Activated naive CD8-positive, alpha-beta T cell treated with anti-CD3 and anti-CD28 coated beads, Interleukin-2, amount 10 ng/mL, durations not matched to agents 7 days and 5 days (primary cell): ENCODE results near the gene CHD2. TPM values are rescaled to one million over a fixed set of nuclear protein-coding genes. Genes with fewer than 3 reads are reported as not detected.

Experiments used
- ATAC-seq: fragments of 150-1000 bp; cut with Tn5 transposase; one replicate; pipeline ENCODE4 v1.10.0; 2021; ENCODE audit warnings: low read depth, moderate library complexity
- POLR2A ChIA-PET: fragments of 350-600 bp; sonication (Branson Sonifier 250); formaldehyde crosslinking; loops from one replicate; lab custom pipeline; 2021; ENCODE audit warnings: antibody characterized with exemption; lab: Charles Lee
- DNase-seq: peaks from one replicate; pipeline ENCODE4 v3.0.0; 2021
- H3K27ac Mint-ChIP-seq: one replicate; pipeline ENCODE4 v1.8.0; 2022; ENCODE audit warnings: mild to moderate bottlenecking, mixed read lengths
- H3K27me3 Mint-ChIP-seq: one replicate; pipeline ENCODE4 v1.8.0; 2022; ENCODE audit warnings: mild to moderate bottlenecking, moderate library complexity, mixed read lengths
- H3K36me3 Mint-ChIP-seq: one replicate; pipeline ENCODE4 v1.8.0; 2021; ENCODE audit warnings: mild to moderate bottlenecking, mixed read lengths
- H3K4me1 Mint-ChIP-seq: one replicate; pipeline ENCODE4 v1.8.0; 2021; ENCODE audit warnings: mixed read lengths
- H3K4me3 Mint-ChIP-seq: one replicate; pipeline ENCODE4 v1.8.0; 2022; ENCODE audit warnings: mild to moderate bottlenecking, moderate library complexity, mixed read lengths
- H3K9me3 Mint-ChIP-seq: one replicate; pipeline ENCODE4 v1.8.0; 2021; ENCODE audit warnings: mixed read lengths
- total RNA-seq, 2 experiments: library from RNA; stranded (reverse); gene quantifications; one replicate each; pipeline ENCODE4 v1.2.3, GENCODE V29; 2021

The CHD2 gene
- total RNA-seq, 2 experiments from 2014 or later: 218 to 236 TPM

DNA sequence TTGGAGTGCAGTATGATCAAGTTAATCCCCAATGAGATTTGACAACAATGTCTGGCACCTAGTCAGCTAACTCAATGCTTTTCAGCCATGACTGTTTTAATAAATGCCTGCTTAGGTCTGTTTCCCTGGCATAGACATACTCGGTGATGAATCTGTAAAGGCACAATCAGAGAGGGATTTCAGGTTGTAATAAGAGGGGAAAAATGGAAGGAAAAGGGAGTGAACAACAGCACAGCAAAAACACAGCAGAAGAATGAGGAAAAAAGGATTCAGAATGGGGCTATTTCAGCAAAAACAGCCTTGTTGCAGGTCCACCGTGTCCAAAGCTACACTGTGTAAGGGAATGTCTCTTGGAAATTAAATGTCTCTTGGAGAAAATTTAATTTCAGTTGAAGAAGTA, 19.3 kb upstream of the CHD2 start:
- POLR2A ChIA-PET: interaction anchor here (0.8 to 19.0 kb wide), 10 partner anchors 14 to 70 kb away, joined by 3 to 711 read pairs (median 102); partner anchors contain the start of gene CHD2
- H3K4me3 Mint-ChIP-seq: peak overlapping the region; percentile 90
- peaks cover 44% of the 10 kb centered on the region for H3K4me1 Mint-ChIP-seq
- DNase-seq: no peak
- no peaks in the 10 kb centered on the region for H3K27me3 Mint-ChIP-seq
- no peaks in the 10 kb centered on the region for H3K9me3 Mint-ChIP-seq
- ATAC-seq: no peak
- peak overlapping the region; percentile 95 for H3K27ac Mint-ChIP-seq
- H3K36me3 Mint-ChIP-seq: peaks cover 23% of the 10 kb centered on the region

DNA sequence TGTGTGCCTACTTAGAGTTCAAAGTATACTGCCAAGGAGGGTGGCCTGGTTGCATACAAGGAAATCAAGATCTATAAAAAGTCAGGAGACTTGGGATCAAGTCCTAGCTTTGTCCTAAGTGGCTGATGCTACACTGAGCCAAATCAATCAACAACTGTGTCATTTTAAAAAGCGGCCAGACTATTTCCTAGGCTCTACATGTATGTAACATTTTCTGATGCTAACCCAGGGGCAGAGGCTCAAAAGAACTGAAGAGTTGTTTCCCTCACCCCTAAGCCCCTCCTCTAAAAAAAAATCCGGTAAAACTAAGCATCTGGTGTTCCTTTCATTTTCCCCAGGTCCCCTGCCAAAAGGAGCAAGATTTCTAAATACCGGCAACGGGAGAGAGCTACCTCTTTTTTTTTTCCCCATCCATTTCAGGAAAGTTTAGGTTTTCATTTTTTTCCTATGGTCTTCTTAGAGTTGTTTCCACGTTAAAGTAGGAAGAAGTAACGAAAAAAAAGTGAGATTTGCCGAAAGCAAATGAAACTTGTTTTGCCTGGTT, 18.8 kb upstream of the CHD2 start:
- DNase-seq (no peak), ATAC-seq (no peak)
- Mint-ChIP-seq H3K36me3 (peaks cover 27% of the 10 kb centered on the region), H3K27ac (peak overlapping the region; percentile 95), H3K4me3 (peak overlapping the region; percentile 90), H3K9me3 (no peaks in the 10 kb centered on the region), H3K4me1 (peaks cover 47% of the 10 kb centered on the region), H3K27me3 (no peaks in the 10 kb centered on the region)
- POLR2A ChIA-PET: interaction anchor here (1.6 to 19.0 kb wide), 14 partner anchors 11 to 70 kb away, joined by 5 to 711 read pairs (median 55); partner anchors contain the start of gene CHD2

DNA sequence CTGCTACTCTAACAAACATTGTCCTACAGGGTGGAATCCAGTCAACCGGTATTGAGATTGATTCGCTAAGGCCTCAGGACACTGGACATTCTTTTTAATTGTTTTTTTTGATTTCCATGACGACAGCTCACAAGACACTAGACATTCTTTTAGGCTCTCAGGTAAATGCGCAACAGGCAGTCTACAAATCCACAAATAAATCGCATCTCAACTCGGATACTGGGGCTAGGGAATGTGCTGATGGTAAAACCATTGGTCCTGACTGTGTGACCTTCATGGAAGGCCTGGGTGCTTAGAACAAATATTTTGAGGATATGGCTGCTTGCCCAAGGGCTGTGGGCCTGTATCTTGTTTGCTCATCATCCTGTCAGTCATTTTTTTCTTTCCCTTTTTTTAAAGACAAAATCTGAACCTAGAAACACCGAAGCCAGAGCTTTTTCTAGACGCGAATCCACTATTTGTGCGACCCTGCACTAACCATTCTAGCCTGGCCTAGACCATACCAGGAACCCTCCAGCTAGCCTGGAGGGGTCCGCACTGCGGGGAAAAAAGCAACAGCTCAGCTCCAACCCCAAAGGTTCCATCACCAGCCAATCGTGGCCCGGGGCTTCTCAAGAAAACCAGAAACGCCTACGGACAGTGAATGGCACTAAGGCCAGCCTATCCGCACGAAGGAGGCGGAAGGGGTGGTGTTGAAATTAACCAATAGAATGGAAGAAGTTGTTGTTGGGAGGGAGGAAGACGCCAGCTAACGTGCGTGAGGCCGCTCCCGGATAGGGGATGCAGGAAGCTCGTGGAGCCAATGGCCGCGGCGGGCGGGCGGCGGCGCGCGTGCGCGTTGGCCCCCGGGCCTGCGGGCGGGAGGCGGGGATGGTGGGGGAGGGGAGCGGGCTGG, 18.1 kb upstream of the CHD2 start:
- peaks cover 53% of the 10 kb centered on the region for H3K4me1 Mint-ChIP-seq
- peak; percentile 97 for DNase-seq
- peak; percentile 91 for ATAC-seq
- POLR2A ChIA-PET: interaction anchor here (0.6 to 19.0 kb wide), 26 partner anchors 10 to 85 kb away, joined by 3 to 711 read pairs (median 8); partner anchors contain the start of gene CHD2
- peak overlapping the region; percentile 90 for H3K4me3 Mint-ChIP-seq
- H3K27me3 Mint-ChIP-seq: no peaks in the 10 kb centered on the region
- no peaks in the 10 kb centered on the region for H3K9me3 Mint-ChIP-seq
- H3K36me3 Mint-ChIP-seq: peaks cover 35% of the 10 kb centered on the region
- H3K27ac Mint-ChIP-seq: peak overlapping the region; percentile 95

DNA sequence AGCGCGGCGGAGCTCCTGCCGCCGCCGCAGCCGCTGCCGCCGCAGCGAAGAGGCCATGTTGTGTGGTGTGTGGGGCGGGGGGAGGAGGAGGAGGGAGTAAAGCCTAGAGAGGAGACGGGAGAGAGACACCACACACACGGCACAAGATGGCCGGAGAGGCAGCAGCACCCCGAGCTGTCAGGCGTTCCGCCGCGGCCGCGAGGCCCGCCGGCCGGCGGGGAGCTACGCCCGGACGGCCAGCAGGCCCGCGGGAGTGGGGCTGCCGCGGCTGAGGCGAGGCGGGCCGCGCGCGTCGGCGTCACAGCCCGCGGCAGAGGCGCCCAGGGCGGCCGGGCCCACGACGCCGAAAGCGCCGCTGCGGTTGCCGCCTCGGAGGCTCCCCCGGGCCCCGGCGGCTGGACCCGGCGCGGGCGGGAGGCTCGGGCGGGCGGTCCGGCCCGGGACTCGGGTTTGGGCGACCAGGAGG, 17.4 kb upstream of the CHD2 start:
- no peak for DNase-seq
- Mint-ChIP-seq H3K27me3 (no peaks in the 10 kb centered on the region), H3K9me3 (no peaks in the 10 kb centered on the region), H3K27ac (peak overlapping the region; percentile 95), H3K4me1 (peaks cover 54% of the 10 kb centered on the region), H3K36me3 (peaks cover 38% of the 10 kb centered on the region), H3K4me3 (peak overlapping the region; percentile 90)
- peak; percentile 71 for ATAC-seq
- POLR2A ChIA-PET: interaction anchor here (0.6 to 19.0 kb wide), 26 partner anchors 10 to 85 kb away, joined by 3 to 711 read pairs (median 8); partner anchors contain the start of gene CHD2

DNA sequence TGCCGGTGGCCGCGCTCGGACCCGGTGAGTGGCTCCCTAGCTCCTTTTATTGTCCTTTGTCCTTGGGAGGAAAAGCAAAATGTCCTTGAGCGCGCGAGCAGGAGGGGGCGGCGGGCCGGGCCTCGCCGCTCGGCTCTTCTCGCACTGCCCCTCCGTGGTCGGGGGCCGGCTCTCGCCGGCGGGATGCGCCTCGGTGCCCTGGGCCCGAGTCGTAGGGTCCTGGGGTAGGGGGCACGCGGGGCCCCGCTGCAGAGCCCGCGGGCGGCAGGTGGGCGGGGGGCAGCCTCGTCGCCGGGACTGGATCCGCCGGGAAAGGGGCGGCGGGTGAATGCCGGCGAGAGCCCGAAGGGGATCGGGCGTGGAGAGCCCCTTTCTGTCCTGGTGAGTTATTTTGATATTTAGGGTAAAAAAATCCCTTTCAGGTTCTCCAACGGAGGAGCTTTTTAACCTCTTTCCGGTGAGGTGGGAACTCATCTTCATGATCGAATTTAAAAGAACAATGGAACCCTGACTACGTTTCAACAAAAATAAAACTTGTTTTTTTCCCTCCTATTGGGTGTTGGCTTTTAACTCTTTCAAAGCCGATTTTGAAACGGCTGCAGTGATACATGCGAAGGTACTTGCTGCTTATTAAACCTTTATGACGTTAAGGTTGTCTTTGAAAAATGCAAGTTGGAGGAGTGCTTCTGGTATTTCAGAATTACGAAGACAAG, 16.8 kb upstream of the CHD2 start:
- H3K36me3 Mint-ChIP-seq: peaks cover 42% of the 10 kb centered on the region

DNA sequence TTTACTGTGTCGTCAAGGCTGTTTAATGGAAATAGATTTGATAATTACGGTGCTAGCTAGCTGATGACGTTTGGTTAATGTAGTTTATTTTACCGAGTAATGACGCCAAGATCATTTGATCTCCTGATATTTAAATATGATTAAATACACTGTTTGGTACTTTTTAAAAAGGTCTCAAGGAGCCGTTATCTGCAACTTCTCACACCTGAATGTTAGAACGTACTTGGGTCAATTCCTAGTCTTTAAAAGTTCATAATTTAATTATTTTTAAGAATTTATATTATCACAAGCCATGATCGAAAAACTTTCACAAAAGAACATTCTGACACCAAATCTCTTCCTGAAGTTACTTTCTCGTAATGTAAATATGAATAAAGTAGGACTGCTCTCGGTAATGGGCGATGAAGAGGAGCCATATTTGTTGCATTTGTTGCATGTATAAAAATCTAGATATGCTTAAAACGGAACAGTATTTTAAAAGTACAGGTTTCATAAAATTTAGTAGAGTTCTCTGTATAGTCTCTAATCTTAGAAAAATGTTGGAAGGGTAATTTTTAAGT, 16.2 kb upstream of the CHD2 start:
- Mint-ChIP-seq H3K27ac (peak overlapping the region; percentile 98), H3K4me3 (peak overlapping the region; percentile 95)

More for the DNA sequence above, 16.8 kb upstream of the CHD2 start:
- POLR2A ChIA-PET: interaction anchor here (0.9 to 19.0 kb wide), 20 partner anchors 11 to 86 kb away, joined by 3 to 711 read pairs (median 22); partner anchors contain the start of gene CHD2
- Mint-ChIP-seq H3K9me3 (no peaks in the 10 kb centered on the region), H3K4me3 (peak overlapping the region; percentile 95), H3K4me1 (peaks cover 57% of the 10 kb centered on the region), H3K27me3 (no peaks in the 10 kb centered on the region), H3K27ac (peak overlapping the region; percentile 98)
- DNase-seq (peak; percentile 70), ATAC-seq (no peak)

DNA sequence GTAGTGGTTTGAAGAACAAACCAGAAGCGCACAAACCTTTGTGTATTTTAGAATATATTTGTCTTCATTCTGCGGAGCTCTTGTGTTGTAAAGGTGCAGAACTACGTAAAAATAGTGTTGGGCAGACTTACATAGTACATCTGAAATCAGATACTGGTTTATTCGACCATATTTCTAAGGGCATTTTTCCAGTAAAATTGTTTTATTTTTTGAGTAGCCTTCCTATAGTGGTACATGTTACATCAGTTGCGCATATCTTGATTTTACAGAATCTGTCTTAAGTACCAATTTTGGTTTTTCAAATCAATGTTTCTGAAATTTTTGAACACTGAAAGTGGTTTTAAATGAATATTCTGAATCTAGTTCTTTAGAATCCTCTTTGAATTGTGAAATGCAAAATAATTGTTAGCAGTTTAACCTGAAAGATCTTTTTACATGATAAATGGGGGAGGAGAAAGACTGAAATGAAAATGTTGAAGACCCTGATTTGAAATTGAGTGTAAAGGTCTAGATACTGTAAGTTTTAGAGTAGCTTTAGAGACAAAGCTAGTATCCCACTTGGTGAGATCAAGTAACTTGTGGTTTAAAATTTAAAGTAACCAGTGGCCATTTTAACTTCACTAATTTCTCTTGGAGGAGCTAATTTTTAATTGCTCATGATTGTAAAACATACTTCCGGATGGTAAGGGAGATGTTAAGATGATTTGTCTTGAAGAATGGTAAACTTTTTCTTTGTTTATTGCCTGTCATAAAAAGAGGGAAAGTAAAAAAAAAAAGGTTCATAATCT, 15.5 kb upstream of the CHD2 start:
- DNase-seq: no peak
- Mint-ChIP-seq H3K4me1 (peaks cover 60% of the 10 kb centered on the region), H3K27ac (peak overlapping the region; percentile 98), H3K27me3 (no peaks in the 10 kb centered on the region), H3K9me3 (no peaks in the 10 kb centered on the region), H3K36me3 (peaks cover 48% of the 10 kb centered on the region), H3K4me3 (peak overlapping the region; percentile 95)
- POLR2A ChIA-PET: interaction anchor here (1.2 to 19.0 kb wide), 9 partner anchors 9 to 74 kb away, joined by 3 to 711 read pairs (median 121); partner anchors contain the start of gene CHD2
- ATAC-seq: no peak

More for the DNA sequence above, 16.2 kb upstream of the CHD2 start:
- peaks cover 45% of the 10 kb centered on the region for H3K36me3 Mint-ChIP-seq
- POLR2A ChIA-PET: interaction anchor here (0.9 to 19.0 kb wide), 11 partner anchors 11 to 73 kb away, joined by 3 to 711 read pairs (median 82); partner anchors contain the start of gene CHD2
- no peak for ATAC-seq
- H3K4me1 Mint-ChIP-seq: peaks cover 60% of the 10 kb centered on the region
- H3K9me3 Mint-ChIP-seq: no peaks in the 10 kb centered on the region
- no peaks in the 10 kb centered on the region for H3K27me3 Mint-ChIP-seq
- DNase-seq: no peak

DNA sequence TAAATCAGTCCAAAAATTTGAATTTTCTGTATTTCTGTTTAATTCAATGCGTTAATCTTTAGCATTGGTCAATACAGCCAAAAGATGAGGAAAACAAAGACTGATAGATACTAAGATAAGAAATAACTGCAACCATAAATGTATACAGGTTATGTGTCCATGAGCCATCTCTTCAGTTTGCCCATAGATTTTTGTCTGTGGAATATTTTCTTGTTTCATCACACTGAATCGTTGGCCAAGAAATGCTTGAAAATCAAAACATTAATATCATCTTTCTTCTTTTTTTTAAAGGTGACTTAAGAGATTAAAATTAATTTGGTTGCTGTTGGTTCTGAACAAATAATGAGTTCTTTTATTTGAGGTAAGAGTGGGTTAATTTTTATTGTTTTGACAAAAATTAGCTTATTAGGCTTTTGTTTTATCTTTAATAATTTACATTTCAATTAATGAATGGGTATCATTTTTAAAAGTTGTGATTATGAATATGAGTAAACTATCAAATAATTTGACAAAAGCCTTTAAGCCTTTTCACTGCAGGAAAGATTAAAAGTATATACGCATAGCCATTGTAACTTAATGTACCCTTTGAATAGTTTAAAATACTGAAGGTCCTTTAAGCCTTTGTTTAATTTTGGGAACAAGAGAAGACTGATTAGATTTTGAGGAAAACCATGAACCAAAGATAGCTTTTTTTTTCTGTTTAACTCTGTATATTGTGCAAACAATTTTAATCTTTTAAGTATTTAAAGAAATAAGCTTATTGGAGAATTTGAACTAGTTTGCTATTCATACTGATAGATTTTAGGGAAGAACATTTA, 14.7 kb upstream of the CHD2 start:
- POLR2A ChIA-PET: interaction anchor here (0.6 to 19.0 kb wide), 9 partner anchors 9 to 74 kb away, joined by 3 to 711 read pairs (median 121); partner anchors contain the start of gene CHD2
- no peak for DNase-seq
- peak overlapping the region; percentile 95 for H3K4me3 Mint-ChIP-seq
- H3K27ac Mint-ChIP-seq: peak overlapping the region; percentile 98
- H3K27me3 Mint-ChIP-seq: no peaks in the 10 kb centered on the region
- H3K9me3 Mint-ChIP-seq: no peaks in the 10 kb centered on the region
- H3K4me1 Mint-ChIP-seq: peaks cover 58% of the 10 kb centered on the region
- ATAC-seq: no peak
- peaks cover 54% of the 10 kb centered on the region for H3K36me3 Mint-ChIP-seq

DNA sequence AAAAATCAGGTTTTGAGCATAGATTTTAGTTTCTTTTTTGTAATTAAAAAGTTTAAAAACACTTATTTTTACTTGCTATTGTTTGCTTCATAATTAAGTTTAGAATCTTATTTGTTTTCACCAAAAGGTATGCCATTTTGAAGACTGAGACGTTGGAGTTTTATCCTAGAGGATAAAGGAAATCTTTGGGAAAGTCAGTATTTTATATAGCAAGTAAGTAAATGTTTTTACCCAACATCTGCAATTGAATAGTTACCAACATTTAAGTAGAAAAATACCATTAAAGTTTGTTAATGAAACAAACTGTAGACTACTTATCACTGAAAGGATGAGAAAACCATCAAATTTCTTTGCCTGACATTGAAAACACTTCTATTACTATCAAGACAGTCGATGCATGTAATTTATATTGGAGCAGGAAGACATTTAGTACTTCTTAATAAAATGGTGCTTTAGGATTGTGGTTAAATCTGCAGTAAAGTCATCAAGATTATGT, 14.0 kb upstream of the CHD2 start:
- POLR2A ChIA-PET: interaction anchor here (1.6 to 19.0 kb wide), 7 partner anchors 8 to 76 kb away, joined by 5 to 711 read pairs (median 179); partner anchors contain the start of gene CHD2
- H3K27me3 Mint-ChIP-seq: no peaks in the 10 kb centered on the region
- peak overlapping the region; percentile 84 for H3K27ac Mint-ChIP-seq
- no peak for ATAC-seq
- H3K9me3 Mint-ChIP-seq: no peaks in the 10 kb centered on the region
- peaks cover 60% of the 10 kb centered on the region for H3K36me3 Mint-ChIP-seq
- H3K4me3 Mint-ChIP-seq: peak overlapping the region; percentile 95
- H3K4me1 Mint-ChIP-seq: peaks cover 58% of the 10 kb centered on the region
- no peak for DNase-seq

DNA sequence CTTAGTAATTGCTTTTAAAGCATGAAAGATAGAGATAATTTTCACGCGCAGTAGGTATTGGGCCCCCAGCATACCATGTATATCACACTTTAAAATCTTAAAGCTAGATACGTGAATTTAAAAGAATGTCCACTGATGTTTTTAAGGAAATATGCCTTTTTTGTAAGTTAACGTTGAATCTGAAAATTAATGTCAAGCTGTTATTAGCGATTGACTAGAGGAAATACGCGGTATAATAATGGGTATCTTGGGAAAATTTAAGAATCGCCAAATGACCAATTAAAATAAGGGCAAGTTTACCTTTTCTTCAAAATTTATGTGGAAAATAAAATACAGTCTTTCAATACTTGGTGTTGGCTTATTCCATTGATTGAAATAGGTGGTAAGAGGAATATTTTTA, 13.3 kb upstream of the CHD2 start:
- POLR2A ChIA-PET: interaction anchor here (5.2 to 19.0 kb wide), 3 partner anchors 18 to 77 kb away, joined by 56 to 711 read pairs (median 73); partner anchors contain the start of gene CHD2
- peak overlapping the region; percentile 84 for H3K27ac Mint-ChIP-seq
- DNase-seq (no peak), ATAC-seq (no peak)
- peaks cover 64% of the 10 kb centered on the region for H3K36me3 Mint-ChIP-seq
- no peaks in the 10 kb centered on the region for H3K9me3 Mint-ChIP-seq
- no peaks in the 10 kb centered on the region for H3K27me3 Mint-ChIP-seq
- peaks cover 55% of the 10 kb centered on the region for H3K4me1 Mint-ChIP-seq
- peak overlapping the region; percentile 95 for H3K4me3 Mint-ChIP-seq

DNA sequence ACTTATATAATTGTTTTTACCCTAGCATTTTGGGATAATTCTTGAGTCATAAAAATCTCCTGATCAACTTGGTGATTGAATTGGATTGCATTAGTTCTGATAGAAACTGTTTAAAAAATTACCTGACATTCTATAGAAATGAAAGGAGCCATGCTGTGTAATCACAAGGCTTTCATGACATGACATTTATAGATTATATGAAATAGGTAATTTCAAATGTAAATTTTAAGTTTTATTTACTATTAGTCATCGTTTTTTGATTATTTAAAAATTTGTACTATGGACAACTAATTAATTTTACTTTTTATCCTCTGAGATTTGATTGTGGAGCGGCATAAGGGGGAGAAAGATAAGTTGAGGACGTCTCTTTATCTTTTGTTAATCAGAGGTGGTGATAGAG, 12.3 kb upstream of the CHD2 start:
- POLR2A ChIA-PET: interaction anchor here (0.5 to 19.0 kb wide), 4 partner anchors 17 to 82 kb away, joined by 3 to 711 read pairs (median 30); partner anchors contain the start of gene CHD2
- Mint-ChIP-seq H3K4me3 (peak overlapping the region; percentile 66), H3K4me1 (peaks cover 55% of the 10 kb centered on the region), H3K27ac (peak overlapping the region; percentile 44), H3K27me3 (no peaks in the 10 kb centered on the region), H3K9me3 (no peaks in the 10 kb centered on the region), H3K36me3 (peaks cover 68% of the 10 kb centered on the region)
- ATAC-seq: no peak
- no peak for DNase-seq
